ENCODE results near the gene AK9. TPM values are rescaled to one million over a fixed set of nuclear protein-coding genes. Genes with fewer than 3 reads are reported as not detected.

Gene AK9
- total and polyA plus RNA-seq, 2 of the 8 experiments (the other 6 are each of a cell fraction or from before 2014, with no cell fraction given), result 1.8 to 2.2 TPM

DNA sequence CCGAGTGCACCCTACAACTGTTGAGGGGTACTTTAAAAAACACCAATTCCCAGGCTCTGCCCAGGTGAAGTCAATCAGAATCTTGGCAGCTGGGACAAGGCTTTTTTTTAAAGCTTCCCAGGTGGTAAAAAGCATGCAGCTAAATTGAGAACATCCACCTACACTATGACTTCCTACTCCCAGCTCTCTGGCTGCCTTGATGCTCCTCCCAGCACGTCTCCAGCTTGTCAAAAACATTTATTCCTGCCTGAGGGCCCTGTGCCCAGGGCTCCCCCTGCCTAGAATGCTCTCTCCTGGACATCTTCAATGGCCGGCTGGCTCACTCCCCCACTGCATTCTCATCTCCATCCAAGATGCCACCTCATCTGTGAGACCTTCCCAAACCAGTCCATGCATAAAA is 217.9 kb downstream of the AK9 start:
- Histone ChIP-seq H2BK120ac (replicated peaks; ENCODE audit: low read depth, low read length) (no peak overlapping the region), H4K8ac (ENCODE audit: extremely low read depth, insufficient read depth, low read length) (no peak overlapping the region), H3K4me3 (ENCODE audit: extremely low read depth in 1 of 4, insufficient read depth in 2 of 4, low read depth in 3 of 4, low read length in 4 of 4) (no peak overlapping the region), H3K23me2 (ENCODE audit: low read depth, low read length) (no peaks in the 10 kb centered on the region), H3K79me1 (ENCODE audit: low read depth, low read length) (peaks cover 22% of the 10 kb centered on the region), H2AK5ac (ENCODE audit: low read depth, low read length) (no peak overlapping the region), H3K79me2 (ENCODE audit: control insufficient read depth in 1 of 2, insufficient read depth in 2 of 2, low read length in 2 of 2) (peaks cover 0 to 43% of the 10 kb centered on the region in 2 experiments; a peak in 3 of 4 replicates), H3K4ac (replicated peaks; ENCODE audit: insufficient read length, low read depth, low read length) (no peak overlapping the region), H3K9ac (replicated peaks in 1 of 4; ENCODE audit: extremely low read depth in 1 of 4, low read depth in 3 of 4, low read length in 3 of 4) (no peak overlapping the region), H4K20me1 (replicated peaks in 1 of 2; ENCODE audit: control insufficient read depth in 1 of 2, insufficient read depth in 2 of 2, low read length in 2 of 2) (peaks cover 6 to 33% of the 10 kb centered on the region in 2 experiments), H3K27ac (ENCODE audit: low read depth, low read length) (no peak overlapping the region), H3K14ac (ENCODE audit: insufficient read length) (no peak overlapping the region), H3K4me1 (replicated peaks in 1 of 4; ENCODE audit: control insufficient read depth in 3 of 4, insufficient read depth in 4 of 4, low read length in 3 of 4) (peaks cover 0 to 4% (median under 1%) of the 10 kb centered on the region in 4 experiments; a peak in 1 of 7 replicates), H2BK12ac (ENCODE audit: low read depth, low read length) (no peak overlapping the region), H3K4me2 (ENCODE audit: insufficient read depth in 1 of 2, low read depth in 2 of 2, low read length in 2 of 2) (no peak overlapping the region), H3K36me3 (ENCODE audit: control insufficient read depth in 2 of 4, insufficient read depth in 4 of 4, low read length in 3 of 4) (peaks cover 18 to 92% (median 62%) of the 10 kb centered on the region in 4 experiments), H4K5ac (ENCODE audit: insufficient read length, low read depth, low read length) (no peak overlapping the region), H3K9me3 (ENCODE audit: insufficient read depth in 2 of 2, low read depth in 1 of 2, low read length in 1 of 2) (no peaks in the 10 kb centered on the region), H2AFZ (ENCODE audit: low read length) (no peak overlapping the region), H2BK20ac (ENCODE audit: low read length) (no peak overlapping the region), H3K27me3 (replicated peaks in 1 of 4; ENCODE audit: control insufficient read depth in 3 of 4, extremely low read depth in 1 of 4, insufficient read depth in 3 of 4, low read length in 3 of 4) (no peaks in the 10 kb centered on the region), H3K23ac (ENCODE audit: insufficient read length) (no peak overlapping the region), H3K56ac (replicated peaks; ENCODE audit: insufficient read length, low read depth, low read length) (no peak overlapping the region), H4K91ac (replicated peaks; ENCODE audit: insufficient read length, low read length) (no peak overlapping the region), H3K18ac (ENCODE audit: extremely low read depth, low read length) (no peak overlapping the region), H2BK5ac (ENCODE audit: low read depth, low read length) (no peak overlapping the region), H2BK15ac (ENCODE audit: low read length) (no peak overlapping the region)
- DNase-seq (ENCODE audit: low read depth in 1 of 2, low spot score in 2 of 2) (peak in 1 of 2 experiments; percentile 23), FAIRE-seq (no peak)
- 85% methylated on average over 3 of the region's 3 CpGs; no CpG with 5 or more reads in 1 of the 2 experiments for WGBS, 2 experiments (ENCODE audit: extremely low coverage in 1 of 2, insufficient coverage in 1 of 2, insufficient read length in 1 of 2, insufficient replicate concordance in 2 of 2, low coverage in 1 of 2, low lambda C conversion rate in 2 of 2, missing lambda C conversion rate in 1 of 2)
- POLR2A ChIA-PET (ENCODE audit: partially characterized antibody), result no interaction called here
- CTCF ChIA-PET (ENCODE audit: partially characterized antibody), result interaction anchor here (1.0 kb wide), 2 partner anchors 18 to 30 kb away, joined by 3 read pairs; no protein-coding TSS in a partner anchor
- TF ChIP-seq ZNF274 (IDR thresholded peaks at IDR 0.05; ENCODE audit: borderline replicate concordance, extremely low read depth, low read length) (no peak), BCL11A (IDR thresholded peaks at IDR 0.05; ENCODE audit: low read depth in 2 of 2, low read length in 2 of 2) (no peak), TEAD4 (IDR thresholded peaks at IDR 0.05; ENCODE audit: low read depth, low read length) (no peak), POLR2A (IDR thresholded peaks at IDR 0.05; ENCODE audit: control extremely low read depth in 1 of 2, low read depth in 2 of 2, low read length in 2 of 2) (no peak), TCF12 (IDR thresholded peaks at IDR 0.05; ENCODE audit: low read depth, low read length) (no peak), EZH2 (IDR thresholded peaks at IDR 0.05; ENCODE audit: low read depth, low read length, severe bottlenecking) (no peak), EGR1 (IDR thresholded peaks at IDR 0.05; ENCODE audit: borderline replicate concordance, low read depth, low read length) (no peak), PHF8 (conservative IDR thresholded peaks at IDR 0.05; ENCODE audit: low read depth, low read length) (no peak), FOSL1 (IDR thresholded peaks at IDR 0.05; ENCODE audit: insufficient read depth, low read depth, low read length) (no peak), SRF (IDR thresholded peaks at IDR 0.05; ENCODE audit: low read depth, low read length) (no peak), CBX5 (IDR thresholded peaks at IDR 0.05; ENCODE audit: low read depth, low read length) (no peak)
- TF ChIP-seq, protein P1, sequence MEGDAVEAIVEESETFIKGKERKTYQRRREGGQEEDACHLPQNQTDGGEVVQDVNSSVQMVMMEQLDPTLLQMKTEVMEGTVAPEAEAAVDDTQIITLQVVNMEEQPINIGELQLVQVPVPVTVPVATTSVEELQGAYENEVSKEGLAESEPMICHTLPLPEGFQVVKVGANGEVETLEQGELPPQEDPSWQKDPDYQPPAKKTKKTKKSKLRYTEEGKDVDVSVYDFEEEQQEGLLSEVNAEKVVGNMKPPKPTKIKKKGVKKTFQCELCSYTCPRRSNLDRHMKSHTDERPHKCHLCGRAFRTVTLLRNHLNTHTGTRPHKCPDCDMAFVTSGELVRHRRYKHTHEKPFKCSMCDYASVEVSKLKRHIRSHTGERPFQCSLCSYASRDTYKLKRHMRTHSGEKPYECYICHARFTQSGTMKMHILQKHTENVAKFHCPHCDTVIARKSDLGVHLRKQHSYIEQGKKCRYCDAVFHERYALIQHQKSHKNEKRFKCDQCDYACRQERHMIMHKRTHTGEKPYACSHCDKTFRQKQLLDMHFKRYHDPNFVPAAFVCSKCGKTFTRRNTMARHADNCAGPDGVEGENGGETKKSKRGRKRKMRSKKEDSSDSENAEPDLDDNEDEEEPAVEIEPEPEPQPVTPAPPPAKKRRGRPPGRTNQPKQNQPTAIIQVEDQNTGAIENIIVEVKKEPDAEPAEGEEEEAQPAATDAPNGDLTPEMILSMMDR (IDR thresholded peaks at IDR 0.05; ENCODE audit: control extremely low read depth in 1 of 3, insufficient read depth in 1 of 3, low read depth in 1 of 3, low read length in 3 of 3), result no peak
